H7 (cell line): ENCODE results near the gene CGB3. TPM values are rescaled to one million over a fixed set of nuclear protein-coding genes. Genes with fewer than 3 reads are reported as not detected.

Experiments
- DNase-seq: peaks from one replicate; pipeline ENCODE4 v3.0.0; 2012
- H3K27me3 ChIP-seq: 2 replicates; pipeline ENCODE4 v1.6.0; 2011; ENCODE audit warnings: mild to moderate bottlenecking, low read length; ENCODE audit not compliant: control insufficient read depth, insufficient read depth
- H3K36me3 ChIP-seq: replicated peaks from 2 replicates; pipeline ENCODE4 v1.5.1; 2011; ENCODE audit warnings: low read length; ENCODE audit not compliant: control insufficient read depth, insufficient read depth
- H3K4me3 ChIP-seq: 2 replicates; pipeline ENCODE4 v1.5.1; 2011; ENCODE audit warnings: low read depth, mild to moderate bottlenecking, control low read depth, low read length, moderate library complexity; ENCODE audit not compliant: insufficient read depth
- total RNA-seq: library from RNA; depleted of rRNA; stranded (reverse); fragments of >200 nt; shearing (Covaris generic); gene quantifications from 2 replicates; pipeline ENCODE4 v1.2.3, GENCODE V29; 2014

The CGB3 gene
- total RNA-seq, 1 experiment from 2014 or later = not detected

GRCh38 chr19:49014870-49015255 is 9.3 kb downstream of the CGB3 start:
- DNase-seq = no peak
- Histone ChIP-seq H3K4me3 (no peak overlapping the region), H3K36me3 (peaks cover 27% of the 10 kb centered on the region), H3K27me3 (peaks cover 18% of the 10 kb centered on the region)

GRCh38 chr19:49014123-49014869 is 9.8 kb downstream of the CGB3 start:
- H3K4me3 ChIP-seq = no peak overlapping the region
- peaks cover 18% of the 10 kb centered on the region for H3K27me3 ChIP-seq
- DNase-seq = no peak
- H3K36me3 ChIP-seq = peaks cover 30% of the 10 kb centered on the region

GRCh38 chr19:49011194-49011593 is 12.9 kb downstream of the CGB3 start:
- H3K4me3 ChIP-seq = no peak overlapping the region
- peak; percentile 36 for DNase-seq
- no peaks in the 10 kb centered on the region for H3K27me3 ChIP-seq
- H3K36me3 ChIP-seq = peaks cover 39% of the 10 kb centered on the region

- Histone ChIP-seq H3K4me3 (no peak overlapping the region), H3K36me3 (peaks cover 39% of the 10 kb centered on the region), H3K27me3 (no peaks in the 10 kb centered on the region)
- no peak for DNase-seq
These were observed 13.7 kb downstream of the CGB3 start for GRCh38 chr19:49010453-49010852.

- peaks cover 41% of the 10 kb centered on the region for H3K36me3 ChIP-seq
- no peak overlapping the region for H3K4me3 ChIP-seq
- peak; percentile 62 for DNase-seq
- H3K27me3 ChIP-seq = no peaks in the 10 kb centered on the region
These were observed 14.3 kb downstream of the CGB3 start for GRCh38 chr19:49009828-49010227.

GRCh38 chr19:49006905-49007304 is 17.2 kb downstream of the CGB3 start:
- no peak overlapping the region for H3K4me3 ChIP-seq
- DNase-seq = no peak
- H3K27me3 ChIP-seq = no peaks in the 10 kb centered on the region
- peaks cover 47% of the 10 kb centered on the region for H3K36me3 ChIP-seq

GRCh38 chr19:49004964-49005614 is 19.0 kb downstream of the CGB3 start:
- H3K4me3 ChIP-seq = no peak overlapping the region
- H3K27me3 ChIP-seq = no peaks in the 10 kb centered on the region
- peaks cover 40% of the 10 kb centered on the region for H3K36me3 ChIP-seq
- no peak for DNase-seq

- Histone ChIP-seq H3K4me3 (no peak overlapping the region), H3K27me3 (no peaks in the 10 kb centered on the region), H3K36me3 (peaks cover 37% of the 10 kb centered on the region)
- no peak for DNase-seq
These were observed 20.0 kb downstream of the CGB3 start for GRCh38 chr19:49004133-49004532.

GRCh38 chr19:48999481-49000325 is 24.4 kb downstream of the CGB3 start:
- H3K4me3 ChIP-seq = no peak overlapping the region
- H3K36me3 ChIP-seq = peaks cover 19% of the 10 kb centered on the region

GRCh38 chr19:48997972-48998371 is 26.2 kb downstream of the CGB3 start:
- DNase-seq = peak; percentile 76
- Histone ChIP-seq H3K36me3 (peaks cover 8% of the 10 kb centered on the region), H3K4me3 (no peak overlapping the region), H3K27me3 (no peaks in the 10 kb centered on the region)

More at GRCh38 chr19:48999481-49000325, 24.4 kb downstream of the CGB3 start:
- H3K27me3 ChIP-seq = no peaks in the 10 kb centered on the region
- DNase-seq = peak; percentile 86

- no peak for DNase-seq
- Histone ChIP-seq H3K27me3 (no peaks in the 10 kb centered on the region), H3K36me3 (peaks cover 4% of the 10 kb centered on the region), H3K4me3 (peak overlapping the region; percentile 79)
These were observed 30.1 kb downstream of the CGB3 start for GRCh38 chr19:48994035-48994386.

GRCh38 chr19:48993175-48994034 is 30.7 kb downstream of the CGB3 start, which contains the start of the genes GYS1 and RUVBL2:
GYS1 (minus strand) TSS chr19:48993309; CDS start chr19:48993112, 197 bp downstream.
RUVBL2 (plus strand) TSS chr19:48993887; CDS start chr19:48993912, 25 bp downstream.
- H3K36me3 ChIP-seq = peaks cover 7% of the 10 kb centered on the region
- DNase-seq = peak; percentile 100
- no peaks in the 10 kb centered on the region for H3K27me3 ChIP-seq
- peak within 1 kb of the TSS; percentile 82 for H3K4me3 ChIP-seq

GRCh38 chr19:48992581-48993174 is 31.5 kb downstream of the CGB3 start:
- Histone ChIP-seq H3K36me3 (peaks cover 7% of the 10 kb centered on the region), H3K27me3 (no peaks in the 10 kb centered on the region), H3K4me3 (peak overlapping the region; percentile 82)
- peak; percentile 68 for DNase-seq
